Measurements from ENCODE around the gene LSR. TPM values are rescaled to one million over a fixed set of nuclear protein-coding genes. Genes with fewer than 3 reads are reported as not detected.

Gene LSR
- total RNA-seq, 1 experiment from 2014 or later: 211 TPM

DNA sequence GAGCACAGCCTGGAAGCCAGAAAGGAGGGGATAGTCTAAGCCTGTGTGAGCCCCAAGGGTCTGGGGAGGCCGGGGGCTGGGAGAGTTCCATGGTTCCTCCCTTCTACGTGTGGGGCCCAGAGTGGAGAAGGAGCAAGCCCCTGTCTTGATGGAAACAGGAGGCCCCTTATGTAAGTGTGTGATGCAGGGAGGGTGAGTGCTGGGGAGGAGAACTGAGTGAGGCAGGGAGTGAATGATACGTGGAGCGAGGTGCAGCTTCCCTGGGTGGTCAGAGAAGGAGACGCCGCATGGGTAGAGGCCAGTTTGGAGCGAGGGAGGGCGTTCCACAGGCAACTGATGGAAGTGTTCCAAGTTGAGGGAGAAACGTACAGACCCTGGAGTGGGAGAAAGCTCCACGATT lies 59.1 kb downstream of the LSR start:
- no peaks in the 10 kb centered on the region for H3K9me2 ChIP-seq (ENCODE audit: insufficient read depth)

DNA sequence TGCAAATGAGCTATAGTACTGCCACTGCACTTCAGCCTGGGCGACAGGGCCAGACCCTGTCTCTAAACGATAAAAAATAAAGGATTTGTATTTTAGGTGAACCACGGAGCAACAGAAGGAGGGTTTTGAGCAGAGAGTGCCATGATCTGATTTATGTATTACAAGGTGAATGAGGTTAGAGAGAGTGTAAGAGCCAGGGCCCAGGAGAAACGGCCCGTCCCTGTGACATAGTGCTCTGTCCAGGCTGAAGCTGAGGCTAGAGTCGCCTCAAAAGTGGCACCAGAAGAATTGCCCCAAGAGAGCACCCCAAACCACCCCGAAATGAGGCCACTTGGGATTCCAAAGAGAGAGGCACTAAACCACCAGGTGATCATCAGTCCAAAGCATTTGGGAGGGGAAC lies 60.1 kb downstream of the LSR start:
- Histone ChIP-seq H3K27ac (ENCODE audit: low read depth, low read length) (no peak overlapping the region), H3K4me2 (ENCODE audit: low read length) (no peak overlapping the region), H4K20me1 (ENCODE audit: insufficient read depth) (no peaks in the 10 kb centered on the region), H3K79me2 (ENCODE audit: insufficient read depth, low read length) (no peaks in the 10 kb centered on the region), H3K4me3 (replicated peaks in 1 of 2; ENCODE audit: low read depth in 1 of 2, low read length in 2 of 2) (no peak overlapping the region), H3K9me2 (ENCODE audit: insufficient read depth) (no peaks in the 10 kb centered on the region), H3K9ac (ENCODE audit: low read length) (no peak overlapping the region), H2AFZ (ENCODE audit: low read depth, low read length, poor library complexity, severe bottlenecking) (no peak overlapping the region), H3K27me3 (ENCODE audit: insufficient read depth, low read length) (no peaks in the 10 kb centered on the region), H3K9me3 (ENCODE audit: control insufficient read depth in 1 of 2, insufficient read depth in 1 of 2, low read depth in 1 of 2, low read length in 2 of 2) (no peaks in the 10 kb centered on the region), H3K4me1 (ENCODE audit: control insufficient read depth in 1 of 2, insufficient read depth in 2 of 2, low read length in 2 of 2) (peaks cover 6 to 28% of the 10 kb centered on the region in 2 experiments; a peak in 3 of 4 replicates), H3K36me3 (ENCODE audit: control insufficient read depth in 1 of 2, insufficient read depth in 2 of 2, low read length in 2 of 2) (no peaks in the 10 kb centered on the region)
- TF ChIP-seq YY1 (IDR thresholded peaks at IDR 0.05; ENCODE audit: extremely low read depth, insufficient replicate concordance, low read depth, low read length): no peak
- no peak for TF ChIP-seq SRF (IDR thresholded peaks at IDR 0.05; ENCODE audit: low read depth)
- TF ChIP-seq, protein P1, sequence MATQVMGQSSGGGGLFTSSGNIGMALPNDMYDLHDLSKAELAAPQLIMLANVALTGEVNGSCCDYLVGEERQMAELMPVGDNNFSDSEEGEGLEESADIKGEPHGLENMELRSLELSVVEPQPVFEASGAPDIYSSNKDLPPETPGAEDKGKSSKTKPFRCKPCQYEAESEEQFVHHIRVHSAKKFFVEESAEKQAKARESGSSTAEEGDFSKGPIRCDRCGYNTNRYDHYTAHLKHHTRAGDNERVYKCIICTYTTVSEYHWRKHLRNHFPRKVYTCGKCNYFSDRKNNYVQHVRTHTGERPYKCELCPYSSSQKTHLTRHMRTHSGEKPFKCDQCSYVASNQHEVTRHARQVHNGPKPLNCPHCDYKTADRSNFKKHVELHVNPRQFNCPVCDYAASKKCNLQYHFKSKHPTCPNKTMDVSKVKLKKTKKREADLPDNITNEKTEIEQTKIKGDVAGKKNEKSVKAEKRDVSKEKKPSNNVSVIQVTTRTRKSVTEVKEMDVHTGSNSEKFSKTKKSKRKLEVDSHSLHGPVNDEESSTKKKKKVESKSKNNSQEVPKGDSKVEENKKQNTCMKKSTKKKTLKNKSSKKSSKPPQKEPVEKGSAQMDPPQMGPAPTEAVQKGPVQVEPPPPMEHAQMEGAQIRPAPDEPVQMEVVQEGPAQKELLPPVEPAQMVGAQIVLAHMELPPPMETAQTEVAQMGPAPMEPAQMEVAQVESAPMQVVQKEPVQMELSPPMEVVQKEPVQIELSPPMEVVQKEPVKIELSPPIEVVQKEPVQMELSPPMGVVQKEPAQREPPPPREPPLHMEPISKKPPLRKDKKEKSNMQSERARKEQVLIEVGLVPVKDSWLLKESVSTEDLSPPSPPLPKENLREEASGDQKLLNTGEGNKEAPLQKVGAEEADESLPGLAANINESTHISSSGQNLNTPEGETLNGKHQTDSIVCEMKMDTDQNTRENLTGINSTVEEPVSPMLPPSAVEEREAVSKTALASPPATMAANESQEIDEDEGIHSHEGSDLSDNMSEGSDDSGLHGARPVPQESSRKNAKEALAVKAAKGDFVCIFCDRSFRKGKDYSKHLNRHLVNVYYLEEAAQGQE (IDR thresholded peaks at IDR 0.05; ENCODE audit: low read depth): no peak
- TF ChIP-seq SP1 (IDR thresholded peaks at IDR 0.05; ENCODE audit: low read depth): no peak
- TF ChIP-seq CEBPB (IDR thresholded peaks at IDR 0.05; ENCODE audit: low read depth): no peak
- TF ChIP-seq EGR1 (IDR thresholded peaks at IDR 0.05; ENCODE audit: low read depth): no peak
- TF ChIP-seq, protein P2, sequence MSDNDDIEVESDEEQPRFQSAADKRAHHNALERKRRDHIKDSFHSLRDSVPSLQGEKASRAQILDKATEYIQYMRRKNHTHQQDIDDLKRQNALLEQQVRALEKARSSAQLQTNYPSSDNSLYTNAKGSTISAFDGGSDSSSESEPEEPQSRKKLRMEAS (IDR thresholded peaks at IDR 0.05): no peak
- no peak for TF ChIP-seq RAD21 (IDR thresholded peaks at IDR 0.05; ENCODE audit: low read depth)
- BruUV-seq (replicated peaks): no TSS peak
- ChIA-PET RAD21 (ENCODE audit: low non-redundant PET in 1 of 2, low total read pairs in 2 of 2, uncharacterized antibody in 2 of 2, unreplicated experiment in 2 of 2) (no interaction called here), CTCF (no interaction called here), POLR2A (no interaction called here)
- DNase-seq (ENCODE audit: low read depth, low spot score): no peak
- no peak for ATAC-seq
- intact Hi-C loops (cut with micrococcal nuclease): no loop called here

More for the DNA sequence above, 59.1 kb downstream of the LSR start:
- H3K36me3 ChIP-seq (ENCODE audit: control insufficient read depth in 1 of 2, insufficient read depth in 2 of 2, low read length in 2 of 2): no peaks in the 10 kb centered on the region
- no TSS peak for BruUV-seq (replicated peaks)
- H3K9me3 ChIP-seq (ENCODE audit: control insufficient read depth in 1 of 2, insufficient read depth in 1 of 2, low read depth in 1 of 2, low read length in 2 of 2): no peaks in the 10 kb centered on the region
- no peaks in the 10 kb centered on the region for H3K27me3 ChIP-seq (ENCODE audit: insufficient read depth, low read length)
- no peak overlapping the region for H3K9ac ChIP-seq (ENCODE audit: low read length)
- H4K20me1 ChIP-seq (ENCODE audit: insufficient read depth): no peaks in the 10 kb centered on the region
- intact Hi-C loops (cut with micrococcal nuclease): no loop called here
- DNase-seq (ENCODE audit: low read depth, low spot score) (no peak), ATAC-seq (no peak)
- no peak overlapping the region for H2AFZ ChIP-seq (ENCODE audit: low read depth, low read length, poor library complexity, severe bottlenecking)
- H3K4me3 ChIP-seq (replicated peaks in 1 of 2; ENCODE audit: low read depth in 1 of 2, low read length in 2 of 2): no peak overlapping the region
- ChIA-PET POLR2A (no interaction called here), CTCF (no interaction called here), RAD21 (ENCODE audit: low non-redundant PET in 1 of 2, low total read pairs in 2 of 2, uncharacterized antibody in 2 of 2, unreplicated experiment in 2 of 2) (no interaction called here)
- H3K27ac ChIP-seq (ENCODE audit: low read depth, low read length): no peak overlapping the region
- no peak for TF ChIP-seq ZFX (IDR thresholded peaks at IDR 0.05)
- TF ChIP-seq CBX3 (IDR thresholded peaks at IDR 0.05; ENCODE audit: low read depth): no peak
- TF ChIP-seq, protein P3, sequence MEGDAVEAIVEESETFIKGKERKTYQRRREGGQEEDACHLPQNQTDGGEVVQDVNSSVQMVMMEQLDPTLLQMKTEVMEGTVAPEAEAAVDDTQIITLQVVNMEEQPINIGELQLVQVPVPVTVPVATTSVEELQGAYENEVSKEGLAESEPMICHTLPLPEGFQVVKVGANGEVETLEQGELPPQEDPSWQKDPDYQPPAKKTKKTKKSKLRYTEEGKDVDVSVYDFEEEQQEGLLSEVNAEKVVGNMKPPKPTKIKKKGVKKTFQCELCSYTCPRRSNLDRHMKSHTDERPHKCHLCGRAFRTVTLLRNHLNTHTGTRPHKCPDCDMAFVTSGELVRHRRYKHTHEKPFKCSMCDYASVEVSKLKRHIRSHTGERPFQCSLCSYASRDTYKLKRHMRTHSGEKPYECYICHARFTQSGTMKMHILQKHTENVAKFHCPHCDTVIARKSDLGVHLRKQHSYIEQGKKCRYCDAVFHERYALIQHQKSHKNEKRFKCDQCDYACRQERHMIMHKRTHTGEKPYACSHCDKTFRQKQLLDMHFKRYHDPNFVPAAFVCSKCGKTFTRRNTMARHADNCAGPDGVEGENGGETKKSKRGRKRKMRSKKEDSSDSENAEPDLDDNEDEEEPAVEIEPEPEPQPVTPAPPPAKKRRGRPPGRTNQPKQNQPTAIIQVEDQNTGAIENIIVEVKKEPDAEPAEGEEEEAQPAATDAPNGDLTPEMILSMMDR (IDR thresholded peaks at IDR 0.05 in 2 of 3, conservative IDR thresholded peaks at IDR 0.05 in 1 of 3; ENCODE audit: borderline replicate concordance in 1 of 3, insufficient read depth in 1 of 3, low read depth in 2 of 3, low read length in 2 of 3): no peak
- no peaks in the 10 kb centered on the region for H3K79me2 ChIP-seq (ENCODE audit: insufficient read depth, low read length)
- H3K4me1 ChIP-seq (ENCODE audit: control insufficient read depth in 1 of 2, insufficient read depth in 2 of 2, low read length in 2 of 2): peaks cover 0 to 20% of the 10 kb centered on the region in 2 experiments; a peak in 1 of 4 replicates
- H3K4me2 ChIP-seq (ENCODE audit: low read length): no peak overlapping the region
